RWPE2 (cell line): ENCODE measurements around the gene ATG4B.

Experiments used
- ATAC-seq: fragments of 200-7000 bp; cut with Tn5 transposase; 3 replicates; pipeline ENCODE4 v1.9.1; 2021; ENCODE audit warnings: low read depth
- DNase-seq: peaks from one replicate; pipeline ENCODE4 v3.0.0-alpha.2; 2020; ENCODE audit warnings: low spot score
- H3K27ac ChIP-seq: fragments of 450-650 bp; 2 replicates; pipeline ENCODE4 v1.5.1; 2017; ENCODE audit warnings: mild to moderate bottlenecking; ENCODE audit not compliant: poor library complexity, severe bottlenecking
- H3K27me3 ChIP-seq: fragments of 250-450 bp; sonication (Bioruptor Pico); 2 replicates; pipeline ENCODE4 v1.5.1; 2021; ENCODE audit warnings: mild to moderate bottlenecking, moderate library complexity; ENCODE audit not compliant: insufficient read depth, poor library complexity, severe bottlenecking
- H3K36me3 ChIP-seq: fragments of 250-450 bp; sonication (Bioruptor Pico); 2 replicates; pipeline ENCODE4 v1.5.1; 2020; ENCODE audit warnings: low read depth, mild to moderate bottlenecking, moderate library complexity
- H3K4me1 ChIP-seq: fragments of 250-450 bp; sonication (Bioruptor Pico); 2 replicates; pipeline ENCODE4 v1.5.1; 2021; ENCODE audit warnings: mild to moderate bottlenecking, moderate library complexity; ENCODE audit not compliant: insufficient read depth, poor library complexity, severe bottlenecking
- H3K4me3 ChIP-seq: fragments of 250-450 bp; sonication (Bioruptor Pico); 2 replicates; pipeline ENCODE4 v1.5.1; 2021; ENCODE audit warnings: mild to moderate bottlenecking, moderate library complexity; ENCODE audit not compliant: severe bottlenecking
- H3K9me3 ChIP-seq: fragments of 250-450 bp; sonication (Bioruptor Pico); 2 replicates; pipeline ENCODE4 v1.5.1; 2021; ENCODE audit warnings: mild to moderate bottlenecking, moderate library complexity; ENCODE audit not compliant: severe bottlenecking
- TF ChIP-seq, protein P1 (sequence below): fragments of 450-650 bp; IDR thresholded peaks from one replicate; pipeline ENCODE4 v1.5.1; 2017; ENCODE audit warnings: mild to moderate bottlenecking, moderate library complexity; ENCODE audit not compliant: poor library complexity, severe bottlenecking

ATG4B gene

DNA sequence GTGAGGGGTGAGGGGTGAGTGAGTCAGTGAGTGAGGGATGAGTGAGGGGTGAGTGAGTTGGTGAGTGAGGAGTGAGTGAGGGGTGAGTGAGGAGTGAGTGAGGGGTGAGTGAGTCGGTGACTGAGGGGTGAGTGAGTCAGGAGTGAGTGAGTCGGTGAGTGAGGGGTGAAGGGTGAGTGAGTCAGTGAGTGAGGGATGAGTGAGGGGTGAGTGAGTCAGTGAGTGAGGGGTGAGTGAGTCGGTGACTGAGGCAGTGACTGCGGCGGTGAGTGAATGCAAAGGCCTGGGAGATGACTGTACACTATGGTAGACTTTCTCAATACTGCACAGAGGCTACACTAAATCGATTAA lies 17.1 kb upstream of the ATG4B start:
- H3K9me3 ChIP-seq: no peaks in the 10 kb centered on the region
- peak; percentile 51; the same call in 2 of the 3 replicates for ATAC-seq
- no peaks in the 10 kb centered on the region for H3K27me3 ChIP-seq
- peak overlapping the region; percentile 18 for H3K27ac ChIP-seq
- H3K4me1 ChIP-seq: no peaks in the 10 kb centered on the region
- H3K4me3 ChIP-seq: no peak overlapping the region
- DNase-seq: no peak
- peaks cover 8% of the 10 kb centered on the region; the same call in 1 of the 2 replicates for H3K36me3 ChIP-seq
- TF ChIP-seq, protein P1, sequence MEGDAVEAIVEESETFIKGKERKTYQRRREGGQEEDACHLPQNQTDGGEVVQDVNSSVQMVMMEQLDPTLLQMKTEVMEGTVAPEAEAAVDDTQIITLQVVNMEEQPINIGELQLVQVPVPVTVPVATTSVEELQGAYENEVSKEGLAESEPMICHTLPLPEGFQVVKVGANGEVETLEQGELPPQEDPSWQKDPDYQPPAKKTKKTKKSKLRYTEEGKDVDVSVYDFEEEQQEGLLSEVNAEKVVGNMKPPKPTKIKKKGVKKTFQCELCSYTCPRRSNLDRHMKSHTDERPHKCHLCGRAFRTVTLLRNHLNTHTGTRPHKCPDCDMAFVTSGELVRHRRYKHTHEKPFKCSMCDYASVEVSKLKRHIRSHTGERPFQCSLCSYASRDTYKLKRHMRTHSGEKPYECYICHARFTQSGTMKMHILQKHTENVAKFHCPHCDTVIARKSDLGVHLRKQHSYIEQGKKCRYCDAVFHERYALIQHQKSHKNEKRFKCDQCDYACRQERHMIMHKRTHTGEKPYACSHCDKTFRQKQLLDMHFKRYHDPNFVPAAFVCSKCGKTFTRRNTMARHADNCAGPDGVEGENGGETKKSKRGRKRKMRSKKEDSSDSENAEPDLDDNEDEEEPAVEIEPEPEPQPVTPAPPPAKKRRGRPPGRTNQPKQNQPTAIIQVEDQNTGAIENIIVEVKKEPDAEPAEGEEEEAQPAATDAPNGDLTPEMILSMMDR: no peak

DNA sequence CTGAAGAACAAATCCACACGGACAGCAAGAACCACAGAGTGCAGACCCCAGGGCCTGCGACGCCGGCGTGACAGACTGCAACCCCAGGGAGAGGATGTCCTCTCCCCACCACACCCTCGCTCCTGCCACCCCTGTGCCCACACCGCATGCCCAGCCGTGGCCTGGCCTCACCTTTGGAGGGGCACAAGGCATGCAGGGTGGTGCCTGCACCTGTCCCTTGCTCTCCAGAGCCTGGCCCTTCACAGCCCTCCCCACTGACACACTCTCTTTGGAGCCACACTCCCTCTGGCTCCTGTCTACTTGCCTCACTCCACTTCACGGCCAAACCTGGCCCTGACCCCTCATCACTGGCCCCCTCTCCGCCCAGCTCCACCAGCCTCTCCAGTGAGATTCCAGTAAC lies 9.8 kb upstream of the ATG4B start:
- peaks cover 42% of the 10 kb centered on the region for H3K36me3 ChIP-seq
- TF ChIP-seq, protein P1: no peak
- no peak overlapping the region for H3K27ac ChIP-seq
- no peaks in the 10 kb centered on the region for H3K4me1 ChIP-seq
- DNase-seq: no peak
- H3K27me3 ChIP-seq: no peaks in the 10 kb centered on the region
- H3K4me3 ChIP-seq: no peak overlapping the region
- no peaks in the 10 kb centered on the region for H3K9me3 ChIP-seq
- ATAC-seq: no peak

DNA sequence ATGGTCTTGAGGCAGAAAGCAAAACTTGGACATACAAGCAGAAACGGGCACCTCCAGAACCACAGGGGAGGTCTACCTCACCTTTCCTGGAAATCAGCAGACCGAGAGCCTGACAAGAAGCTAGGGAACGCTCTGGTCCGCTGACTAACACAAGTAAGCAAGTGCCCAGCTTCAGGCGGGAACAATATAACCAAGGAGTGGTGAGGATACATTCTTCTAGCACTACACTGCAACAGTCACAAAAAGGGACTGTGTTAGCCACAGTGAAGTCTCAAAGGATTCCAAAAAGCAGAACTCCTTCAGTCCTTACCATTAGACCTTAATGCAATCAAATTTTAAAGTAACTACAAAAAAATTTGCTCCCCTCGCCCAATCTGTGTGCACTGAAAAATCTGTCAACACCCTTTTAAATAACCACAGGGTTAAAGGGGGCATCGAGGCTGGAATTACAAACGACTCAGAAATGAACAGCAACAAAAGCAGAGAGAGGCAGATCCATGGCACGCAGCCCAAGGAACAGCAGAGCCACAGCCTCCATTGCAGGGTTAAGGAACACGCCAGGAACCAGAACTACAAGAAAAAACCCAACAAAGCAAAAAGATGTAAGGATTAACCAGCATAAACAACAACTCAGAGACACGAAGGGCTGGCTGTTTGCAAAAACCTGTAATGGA lies 7.6 kb upstream of the ATG4B start:
- Histone ChIP-seq H3K4me3 (no peak overlapping the region), H3K27ac (no peak overlapping the region), H3K27me3 (no peaks in the 10 kb centered on the region), H3K9me3 (no peaks in the 10 kb centered on the region), H3K36me3 (peaks cover 56% of the 10 kb centered on the region), H3K4me1 (no peaks in the 10 kb centered on the region)
- TF ChIP-seq, protein P1: no peak
- ATAC-seq (no peak), DNase-seq (no peak)

DNA sequence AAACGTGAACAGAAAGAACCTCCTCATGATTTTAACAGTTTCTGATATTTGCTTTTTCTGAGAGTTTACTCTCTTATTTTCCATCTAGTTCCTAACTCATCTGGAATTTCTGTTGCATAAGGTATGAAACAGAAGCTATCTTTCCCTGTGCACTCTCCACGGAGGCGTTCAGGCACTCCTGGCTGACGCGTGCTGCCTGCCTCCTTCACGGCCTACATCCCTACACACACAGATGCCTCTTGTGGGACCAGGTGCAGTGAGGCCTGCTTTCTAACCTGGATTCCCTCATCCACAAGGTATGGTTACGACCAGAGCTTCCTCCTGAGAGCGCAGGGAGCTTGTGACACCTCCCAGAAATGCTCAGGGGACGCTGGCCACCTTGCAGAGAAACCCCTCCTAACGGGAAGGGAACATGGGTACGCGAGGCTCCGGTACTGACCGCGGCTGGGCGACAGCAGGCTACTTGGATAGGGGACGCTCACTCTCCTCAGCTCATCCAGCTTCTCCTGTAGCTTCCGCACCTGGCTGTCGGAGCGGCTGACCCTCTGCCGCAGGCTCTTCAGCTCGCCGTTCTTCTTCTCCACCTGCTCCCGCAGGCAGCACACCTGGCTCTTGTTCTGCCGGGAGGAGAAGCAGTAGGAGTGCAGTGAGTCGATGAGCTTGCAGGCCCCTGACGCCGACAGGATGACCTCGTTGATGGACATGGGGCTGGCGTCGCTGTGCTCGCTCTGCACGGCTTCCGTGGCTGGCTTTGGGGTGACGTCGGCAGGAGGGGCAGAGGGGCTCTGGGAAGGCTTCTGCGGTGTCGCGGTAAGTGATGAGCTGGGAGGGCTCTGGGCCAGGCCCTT lies 4.8 kb upstream of the ATG4B start:
- Histone ChIP-seq H3K4me1 (peaks cover 3% of the 10 kb centered on the region), H3K36me3 (peaks cover 46% of the 10 kb centered on the region), H3K4me3 (no peak overlapping the region), H3K9me3 (no peaks in the 10 kb centered on the region), H3K27me3 (no peaks in the 10 kb centered on the region), H3K27ac (no peak overlapping the region)
- DNase-seq: no peak
- no peak for ATAC-seq
- TF ChIP-seq, protein P1: no peak

DNA sequence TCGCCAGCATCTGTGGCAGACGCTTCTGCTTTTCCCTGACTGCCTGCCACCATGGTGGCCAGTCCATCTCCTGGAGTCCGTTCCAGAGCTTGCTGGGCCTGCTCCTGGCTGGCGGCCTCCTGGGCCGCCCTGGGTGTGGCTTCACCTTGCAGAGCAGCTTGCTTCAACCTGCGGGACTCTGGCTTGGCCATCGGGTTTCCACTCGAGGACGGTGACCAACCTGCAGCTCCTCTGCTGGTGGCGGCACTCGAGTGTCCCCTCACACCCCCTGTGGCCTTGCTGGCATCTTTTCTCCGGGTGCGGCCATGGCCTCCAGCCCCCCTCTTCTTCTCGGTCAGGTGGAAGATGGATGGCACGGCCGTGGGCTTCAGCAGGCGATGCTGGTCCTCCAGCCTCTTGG lies 3.9 kb upstream of the ATG4B start:
- H3K9me3 ChIP-seq: no peaks in the 10 kb centered on the region
- ATAC-seq (no peak), DNase-seq (no peak)
- TF ChIP-seq, protein P1: no peak
- peaks cover 46% of the 10 kb centered on the region for H3K36me3 ChIP-seq
- no peaks in the 10 kb centered on the region for H3K27me3 ChIP-seq
- H3K4me3 ChIP-seq: no peak overlapping the region
- H3K4me1 ChIP-seq: peaks cover 7% of the 10 kb centered on the region
- no peak overlapping the region for H3K27ac ChIP-seq
